ENCODE data around the gene SMAD2.

DNA sequence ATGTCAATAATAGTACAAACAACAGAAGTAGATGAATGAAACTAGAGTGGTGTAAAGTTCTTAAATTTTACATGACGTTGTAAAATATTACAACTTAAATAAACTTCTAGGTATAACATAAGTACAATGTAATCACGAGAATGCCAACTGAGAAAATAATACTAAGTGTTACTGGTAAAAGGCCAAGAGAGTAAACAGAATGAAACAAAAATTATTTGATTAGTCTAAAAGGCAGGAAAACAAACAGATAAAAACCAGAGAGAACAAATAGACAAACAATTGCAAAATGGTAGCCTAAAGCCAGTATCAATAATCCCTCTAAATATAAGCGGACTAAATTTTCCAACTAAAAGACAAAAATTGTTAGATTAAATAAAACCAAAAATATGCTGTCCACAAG lies 71.9 kb downstream of the SMAD2 start:
- TF ChIP-seq, protein P1, sequence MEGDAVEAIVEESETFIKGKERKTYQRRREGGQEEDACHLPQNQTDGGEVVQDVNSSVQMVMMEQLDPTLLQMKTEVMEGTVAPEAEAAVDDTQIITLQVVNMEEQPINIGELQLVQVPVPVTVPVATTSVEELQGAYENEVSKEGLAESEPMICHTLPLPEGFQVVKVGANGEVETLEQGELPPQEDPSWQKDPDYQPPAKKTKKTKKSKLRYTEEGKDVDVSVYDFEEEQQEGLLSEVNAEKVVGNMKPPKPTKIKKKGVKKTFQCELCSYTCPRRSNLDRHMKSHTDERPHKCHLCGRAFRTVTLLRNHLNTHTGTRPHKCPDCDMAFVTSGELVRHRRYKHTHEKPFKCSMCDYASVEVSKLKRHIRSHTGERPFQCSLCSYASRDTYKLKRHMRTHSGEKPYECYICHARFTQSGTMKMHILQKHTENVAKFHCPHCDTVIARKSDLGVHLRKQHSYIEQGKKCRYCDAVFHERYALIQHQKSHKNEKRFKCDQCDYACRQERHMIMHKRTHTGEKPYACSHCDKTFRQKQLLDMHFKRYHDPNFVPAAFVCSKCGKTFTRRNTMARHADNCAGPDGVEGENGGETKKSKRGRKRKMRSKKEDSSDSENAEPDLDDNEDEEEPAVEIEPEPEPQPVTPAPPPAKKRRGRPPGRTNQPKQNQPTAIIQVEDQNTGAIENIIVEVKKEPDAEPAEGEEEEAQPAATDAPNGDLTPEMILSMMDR (IDR thresholded peaks at IDR 0.05), result no peak
- TF ChIP-seq POLR2A (IDR thresholded peaks at IDR 0.05), result no peak

All from lower leg skin (tissue), 3 donors.